H1 (cell line): ENCODE measurements around the gene MRFAP1L1. TPM values are rescaled to one million over a fixed set of nuclear protein-coding genes. Genes with fewer than 3 reads are reported as not detected.

Experiments
- CTCF ChIA-PET: fragments of 300-600 bp; sonication (Branson Sonifier 250); formaldehyde crosslinking; loops from one replicate; lab custom pipeline; 2021; ENCODE audit not compliant: partially characterized antibody; lab: Charles Lee
- POLR2A ChIA-PET: fragments of 300-600 bp; sonication (Branson Sonifier 250); formaldehyde crosslinking; loops from one replicate; lab custom pipeline; 2021; ENCODE audit warnings: inconsistent platforms; ENCODE audit not compliant: partially characterized antibody; lab: Charles Lee
- DNase-seq, 2 experiments: peaks; one replicate each; pipeline versions ENCODE4 v3.0.0 to v3.0.0-alpha.2; 2010 to 2022; ENCODE audit warnings: low spot score in 2 of 2, low read depth in 1 of 2, mixed read lengths in 1 of 2
- FAIRE-seq: peaks from 2 replicates; lab custom pipeline; 2011; peaks lifted over from hg19 to GRCh38; lab: Jason Lieb, UNC
- H2AFZ ChIP-seq: 2 replicates; pipeline ENCODE4 v1.8.1; 2012; ENCODE audit warnings: low read length, inconsistent platforms
- H2AK5ac ChIP-seq: 2 replicates; pipeline ENCODE4 v1.6.1; 2013; ENCODE audit warnings: low read depth, low read length
- H2BK120ac ChIP-seq: replicated peaks from 2 replicates; pipeline ENCODE3; 2013; ENCODE audit warnings: low read depth, low read length, inconsistent platforms
- H2BK12ac ChIP-seq: 2 replicates; pipeline ENCODE4 v1.6.1; 2013; ENCODE audit warnings: low read depth, low read length
- H2BK15ac ChIP-seq: 2 replicates; pipeline ENCODE4 v1.6.1; 2013; ENCODE audit warnings: low read length
- H2BK20ac ChIP-seq: 2 replicates; pipeline ENCODE4 v1.6.1; 2013; ENCODE audit warnings: low read length
- H2BK5ac ChIP-seq: 2 replicates; pipeline ENCODE4 v1.6.1; 2013; ENCODE audit warnings: low read depth, low read length
- H3K14ac ChIP-seq: 2 replicates; pipeline ENCODE4 v1.6.1; 2013; ENCODE audit warnings: inconsistent platforms; ENCODE audit not compliant: insufficient read length
- H3K18ac ChIP-seq: 2 replicates; pipeline ENCODE4 v1.6.1; 2013; ENCODE audit warnings: low read length; ENCODE audit errors: extremely low read depth
- H3K23ac ChIP-seq: 2 replicates; pipeline ENCODE4 v1.6.1; 2013; ENCODE audit warnings: inconsistent platforms; ENCODE audit not compliant: insufficient read length
- H3K23me2 ChIP-seq: 2 replicates; pipeline ENCODE4 v1.6.1; 2013; ENCODE audit warnings: low read depth, low read length
- H3K27ac ChIP-seq: 2 replicates; pipeline ENCODE4 v1.6.1; 2011; ENCODE audit warnings: low read depth, low read length, inconsistent platforms
- H3K27me3 ChIP-seq, 4 experiments: replicated peaks in 1 of 4; 1 replicate in 1 of 4; 2 replicates in 3 of 4; pipeline versions ENCODE4 v1.6.1 to v1.8.1; 2011 to 2013; ENCODE audit warnings: low read length in 3 of 4, mild to moderate bottlenecking in 3 of 4, inconsistent platforms in 2 of 4, mixed read lengths in 2 of 4, moderate library complexity in 1 of 4; ENCODE audit not compliant: control insufficient read depth in 3 of 4, insufficient read depth in 3 of 4; ENCODE audit errors: extremely low read depth in 1 of 4
- H3K36me3 ChIP-seq, 4 experiments: 2 replicates each; pipeline versions ENCODE4 v1.6.1 to v1.8.1; 2011 to 2013; ENCODE audit warnings: mild to moderate bottlenecking in 4 of 4, low read length in 3 of 4, moderate library complexity in 2 of 4, control low read depth in 1 of 4, inconsistent platforms in 1 of 4; ENCODE audit not compliant: insufficient read depth in 4 of 4, control insufficient read depth in 2 of 4
- H3K4ac ChIP-seq: replicated peaks from 2 replicates; pipeline ENCODE3; 2013; ENCODE audit warnings: low read length, low read depth, mixed read lengths, inconsistent platforms; ENCODE audit not compliant: insufficient read length
- H3K4me1 ChIP-seq, 4 experiments: replicated peaks in 1 of 4; 1 replicate in 1 of 4; 2 replicates in 3 of 4; pipeline versions ENCODE4 v1.6.1 to v1.8.1; 2011 to 2013; ENCODE audit warnings: low read length in 3 of 4, inconsistent platforms in 2 of 4, mixed read lengths in 1 of 4; ENCODE audit not compliant: insufficient read depth in 4 of 4, control insufficient read depth in 3 of 4
- H3K4me2 ChIP-seq, 2 experiments: 2 replicates each; pipeline versions ENCODE4 v1.6.1 to v1.8.1; 2011 to 2013; ENCODE audit warnings: low read depth in 2 of 2, low read length in 2 of 2, control low read depth in 1 of 2, inconsistent platforms in 1 of 2, mild to moderate bottlenecking in 1 of 2; ENCODE audit not compliant: insufficient read depth in 1 of 2
- H3K4me3 ChIP-seq, 4 experiments: fragments of 200-600, 300-600 bp in 1 of 4; sonication (generic), shearing (Covaris generic), sonication (Bioruptor Twin) in 1 of 4; 2 replicates each; pipeline versions ENCODE4 v1.5.1 to v1.8.1; 2011 to 2016; ENCODE audit warnings: low read length in 4 of 4, low read depth in 3 of 4, control low read depth in 2 of 4, inconsistent platforms in 2 of 4, mild to moderate bottlenecking in 2 of 4, mixed read lengths in 1 of 4, moderate library complexity in 1 of 4; ENCODE audit not compliant: insufficient read depth in 2 of 4; ENCODE audit errors: extremely low read depth in 1 of 4
- H3K56ac ChIP-seq: replicated peaks from 2 replicates; pipeline ENCODE3; 2013; ENCODE audit warnings: low read depth, mild to moderate bottlenecking, mixed read lengths, low read length, inconsistent platforms; ENCODE audit not compliant: insufficient read length
- H3K79me1 ChIP-seq: 2 replicates; pipeline ENCODE4 v1.6.1; 2013; ENCODE audit warnings: low read depth, low read length, control low read depth
- H3K79me2 ChIP-seq, 2 experiments: 2 replicates each; pipeline versions ENCODE4 v1.6.1 to v1.8.1; 2012 to 2013; ENCODE audit warnings: low read length in 2 of 2, mild to moderate bottlenecking in 2 of 2, inconsistent platforms in 1 of 2; ENCODE audit not compliant: insufficient read depth in 2 of 2, control insufficient read depth in 1 of 2
- H3K9ac ChIP-seq, 4 experiments: replicated peaks in 1 of 4; 1 replicate in 1 of 4; 2 replicates in 3 of 4; pipeline versions ENCODE4 v1.6.1 to v1.8.1; 2011 to 2013; ENCODE audit warnings: low read depth in 3 of 4, low read length in 3 of 4, control low read depth in 2 of 4, mild to moderate bottlenecking in 2 of 4, moderate library complexity in 2 of 4, inconsistent platforms in 1 of 4; ENCODE audit errors: extremely low read depth in 1 of 4
- H3K9me3 ChIP-seq, 2 experiments: 2 replicates each; pipeline versions ENCODE4 v1.6.1 to v1.8.1; 2012 to 2013; ENCODE audit warnings: mild to moderate bottlenecking in 2 of 2, moderate library complexity in 2 of 2, control low read depth in 1 of 2, inconsistent platforms in 1 of 2, low read depth in 1 of 2, low read length in 1 of 2, mixed read lengths in 1 of 2; ENCODE audit not compliant: insufficient read depth in 2 of 2
- H4K20me1 ChIP-seq, 2 experiments: replicated peaks in 1 of 2; 2 replicates each; pipeline versions ENCODE3 to v1.8.1; 2011 to 2013; ENCODE audit warnings: inconsistent platforms in 2 of 2, low read length in 2 of 2, mild to moderate bottlenecking in 1 of 2; ENCODE audit not compliant: insufficient read depth in 2 of 2, control insufficient read depth in 1 of 2
- H4K5ac ChIP-seq: 2 replicates; pipeline ENCODE4 v1.6.1; 2013; ENCODE audit warnings: low read length, low read depth, mixed read lengths, inconsistent platforms; ENCODE audit not compliant: insufficient read length
- H4K8ac ChIP-seq: 2 replicates; pipeline ENCODE4 v1.8.0; 2013; ENCODE audit warnings: mild to moderate bottlenecking, moderate library complexity, low read length, inconsistent platforms; ENCODE audit not compliant: insufficient read depth; ENCODE audit errors: extremely low read depth
- H4K91ac ChIP-seq: replicated peaks from 2 replicates; pipeline ENCODE3; 2013; ENCODE audit warnings: low read length, mixed read lengths, inconsistent platforms; ENCODE audit not compliant: insufficient read length
- BACH1 ChIP-seq: IDR thresholded peaks from 2 replicates; pipeline ENCODE4 v1.6.1; 2012; ENCODE audit warnings: low read length, improper control_type of control experiment
- BCL11A ChIP-seq, 2 experiments: IDR thresholded peaks; one replicate each; pipeline ENCODE4 v1.6.1; 2011; ENCODE audit warnings: low read depth in 2 of 2, low read length in 2 of 2, mild to moderate bottlenecking in 2 of 2
- BRCA1 ChIP-seq: IDR thresholded peaks from 2 replicates; pipeline ENCODE4 v1.6.1; 2012; ENCODE audit warnings: low read depth, low read length, improper control_type of control experiment
- CHD1 ChIP-seq: IDR thresholded peaks from 2 replicates; pipeline ENCODE4 v1.6.1; 2012; ENCODE audit warnings: low read depth, low read length, improper control_type of control experiment
- CTBP2 ChIP-seq: IDR thresholded peaks from 2 replicates; pipeline ENCODE4 v1.7.0; 2011; ENCODE audit warnings: borderline replicate concordance, mild to moderate bottlenecking, moderate library complexity, mixed read lengths, low read length; ENCODE audit not compliant: insufficient read depth, insufficient read length
- HDAC2 ChIP-seq, 2 experiments: fragments of 300-600 bp in 1 of 2; sonication (generic) in 1 of 2; IDR thresholded peaks; 2 replicates each; pipeline ENCODE4 v1.6.1; 2011 to 2012; ENCODE audit warnings: low read depth in 2 of 2, low read length in 2 of 2, mild to moderate bottlenecking in 2 of 2, moderate library complexity in 2 of 2, borderline replicate concordance in 1 of 2, inconsistent platforms in 1 of 2
- HDAC6 ChIP-seq: IDR thresholded peaks from one replicate; pipeline ENCODE4 v1.7.1; 2012; ENCODE audit warnings: low read depth, mild to moderate bottlenecking, inconsistent platforms, low read length, moderate library complexity
- NANOG ChIP-seq: IDR thresholded peaks from 2 replicates; pipeline ENCODE4 v1.6.1; 2011; ENCODE audit warnings: low read length, low read depth, mild to moderate bottlenecking, inconsistent platforms; ENCODE audit not compliant: insufficient read depth, poor library complexity, severe bottlenecking
- SUZ12 ChIP-seq: fragments of 200-600 bp; sonication (generic); IDR thresholded peaks from 2 replicates; pipeline ENCODE4 v1.6.1; 2012; ENCODE audit warnings: mild to moderate bottlenecking, inconsistent platforms, low read length, moderate library complexity, mixed read lengths
- TBP ChIP-seq: IDR thresholded peaks from 2 replicates; pipeline ENCODE4 v1.6.1; 2011; ENCODE audit warnings: low read depth, low read length, improper control_type of control experiment
- WGBS, 2 experiments: shearing (Covaris generic) in 1 of 2; methylation state at CpG; one replicate each; pipeline versions ENCODE4 v1.1.6 to v1.1.7; 2013 to 2015; ENCODE audit warnings: low lambda C conversion rate in 2 of 2, mixed read lengths in 2 of 2, inconsistent platforms in 1 of 2, low coverage in 1 of 2, missing lambda C conversion rate in 1 of 2; ENCODE audit not compliant: insufficient replicate concordance in 2 of 2, insufficient coverage in 1 of 2, insufficient read length in 1 of 2; ENCODE audit errors: extremely low coverage in 1 of 2, missing lambda C conversion rate in 1 of 2; 5-methylcytosine and 5-hydroxymethylcytosine counted together
- polyA plus RNA-seq, 7 experiments: library from polyadenylated mRNA; depleted of rRNA in 3 of 7; stranded (reverse) in 5 of 7; unstranded in 2 of 7; fragments of >200 nt in 5 of 7; fragments of 200-250 nt in 2 of 7; gene quantifications; 1 replicate in 5 of 7; 2 replicates in 1 of 7; 4 replicates in 1 of 7; pipeline versions ENCODE4 v1.2.1 to v1.2.3, GENCODE V29; 2011 to 2013; ENCODE audit warnings: missing spikeins in 2 of 7, mixed read lengths in 2 of 7
- total RNA-seq: library from RNA; stranded (reverse); fragmentation: NEBNext Ultra II Directional; extraction: Animal tissue kit (Norgen Biotek cat#: 25700); gene quantifications from 2 replicates; pipeline ENCODE4 v1.2.1, GENCODE V29; 2021

The MRFAP1L1 gene
- total and polyA plus RNA-seq, 2 of the 8 experiments (the other 6 are each of a cell fraction or from before 2014, with no cell fraction given), result 26.8 to 54.3 TPM

- CTCF ChIA-PET, result no interaction called here
- Histone ChIP-seq H2BK15ac (no peak overlapping the region), H3K4me2 (no peak overlapping the region), H2BK12ac (no peak overlapping the region), H4K91ac (no peak overlapping the region), H3K4me1 (peaks cover 0 to 6% (median 0%) of the 10 kb centered on the region in 4 experiments; a peak in 2 of 7 replicates), H3K27ac (no peak overlapping the region), H3K4me3 (no peak overlapping the region), H3K14ac (no peak overlapping the region), H3K36me3 (no peaks in the 10 kb centered on the region), H2BK5ac (no peak overlapping the region), H2AK5ac (no peak overlapping the region), H4K20me1 (no peaks in the 10 kb centered on the region), H3K23me2 (no peaks in the 10 kb centered on the region), H3K56ac (no peak overlapping the region), H2BK20ac (no peak overlapping the region), H3K18ac (no peak overlapping the region), H3K79me1 (no peaks in the 10 kb centered on the region), H4K8ac (no peak overlapping the region), H3K4ac (no peak overlapping the region), H3K79me2 (no peaks in the 10 kb centered on the region), H4K5ac (no peak overlapping the region), H3K9ac (no peak overlapping the region), H3K23ac (no peak overlapping the region), H3K9me3 (peaks cover 0 to 2% of the 10 kb centered on the region in 2 experiments; a peak in 2 of 4 replicates), H2BK120ac (no peak overlapping the region), H2AFZ (no peak overlapping the region), H3K27me3 (no peaks in the 10 kb centered on the region)
- DNase-seq (no peak), FAIRE-seq (no peak)
- POLR2A ChIA-PET, result interaction anchor here (0.7 kb wide), 1 partner anchor 258 kb away, joined by 3 read pairs; no protein-coding TSS in a partner anchor
- TF ChIP-seq TBP (no peak), NANOG (no peak), BCL11A (IDR thresholded peaks at IDR 0.05; ENCODE audit: low read depth in 2 of 2, low read length in 2 of 2) (no peak), SUZ12 (no peak), BACH1 (no peak), HDAC2 (IDR thresholded peaks at IDR 0.05; ENCODE audit: borderline replicate concordance in 1 of 2, low read depth in 2 of 2, low read length in 2 of 2) (no peak), HDAC6 (no peak), CHD1 (no peak), BRCA1 (no peak), CTBP2 (no peak)
- WGBS, 2 experiments, result 89% methylated on average over 6 of the region's 6 CpGs; no CpG with 5 or more reads in 1 of the 2 experiments
Observed at GRCh38 chr4:6752486-6752829, 42.8 kb upstream of the MRFAP1L1 start.
